ENCODE results near the gene CACNA1C. TPM values are rescaled to one million over a fixed set of nuclear protein-coding genes. Genes with fewer than 3 reads are reported as not detected.

CACNA1C gene
- total and polyA plus RNA-seq, 2 of the 4 experiments (the other 2 are of a cell fraction) = 1.6 to 2.6 TPM

GRCh38 chr12:2281446-2281845, 228.7 kb downstream of the CACNA1C start (continued):
- TF ChIP-seq USF2 (IDR thresholded peaks at IDR 0.05; ENCODE audit: low read depth, low read length) = no peak
- TF ChIP-seq BHLHE40 (IDR thresholded peaks at IDR 0.05; ENCODE audit: low read depth, low read length) = no peak
- no peak for TF ChIP-seq RCOR1 (IDR thresholded peaks at IDR 0.05; ENCODE audit: insufficient replicate concordance, low read length)
- no peak for TF ChIP-seq CHD1 (IDR thresholded peaks at IDR 0.05; ENCODE audit: low read depth, low read length)
- no peak for TF ChIP-seq MAZ (IDR thresholded peaks at IDR 0.05; ENCODE audit: borderline replicate concordance, low read depth, low read length)

All from IMR-90 (cell line).